ENCODE data around the gene POLR1C.
A peak's percentile ranks its signal among the peaks of the same experiment; 100 is the strongest.
"Not testable (repeated sequence)": the region's sequence is repeated elsewhere in the genome, so short reads cannot be mapped to it uniquely, and the experiment has no call there.

POLR1C gene

GRCh38 chr6:43516697-43517504 is at the start of gene POLR1C, which contains the start of gene YIPF3:
Gene POLR1C, plus strand, starts transcription at chr6:43517089. Its CDS starts 21 bp downstream, at chr6:43517110.
Gene YIPF3, minus strand, starts transcription at chr6:43516926. Its CDS starts 119 bp downstream, at chr6:43516807.
- DNase-seq: peak; percentile 95

DNA sequence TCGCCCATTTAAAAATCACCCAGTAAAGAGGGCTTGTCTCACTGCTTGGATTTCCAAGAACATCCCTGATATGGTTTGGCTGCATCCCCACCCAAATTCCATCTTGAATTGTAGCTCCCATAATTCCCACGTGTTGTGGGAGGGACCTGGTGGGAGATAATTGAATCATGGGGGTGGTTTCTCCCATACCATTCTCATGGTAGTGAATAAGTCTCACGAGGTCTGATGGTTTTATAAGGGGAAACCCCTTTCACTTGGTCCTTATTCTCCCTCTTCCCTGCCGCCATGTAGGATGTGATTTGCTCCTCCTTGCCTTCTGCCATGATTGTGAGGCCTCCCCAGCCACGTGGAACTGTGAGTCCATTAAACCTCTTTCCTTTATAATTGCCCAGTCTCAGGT is 49.6 kb upstream of the POLR1C start:
- DNase-seq: not testable (repeated sequence)

GRCh38 chr6:43467752-43468151 is 49.1 kb upstream of the POLR1C start:
- DNase-seq: no peak

DNA sequence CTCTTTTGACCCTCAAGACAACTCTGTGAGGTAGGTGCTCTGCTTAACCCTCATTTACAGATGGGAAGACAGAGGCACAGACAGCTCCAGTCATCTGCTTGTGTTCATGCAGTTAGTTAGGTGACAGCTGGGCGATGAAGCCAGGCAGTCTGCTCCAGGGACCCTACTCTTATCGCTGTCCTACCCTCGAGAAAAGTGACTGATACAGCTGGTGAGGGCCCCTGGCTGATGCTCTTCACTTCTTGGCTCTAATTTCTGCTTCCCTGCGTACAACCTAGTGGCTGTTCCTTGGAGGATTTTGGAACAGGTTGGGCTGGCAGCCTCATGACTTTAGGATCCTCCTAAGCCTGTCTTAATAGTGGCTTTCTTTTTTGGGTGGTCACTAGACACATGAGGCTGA is 48.6 kb upstream of the POLR1C start:
- DNase-seq: no peak

- no peak for DNase-seq
Observed at GRCh38 chr6:43468748-43469681, 47.9 kb upstream of the POLR1C start.

GRCh38 chr6:43469947-43470346 is 46.9 kb upstream of the POLR1C start:
- DNase-seq: no peak

GRCh38 chr6:43471399-43471798 is 45.5 kb upstream of the POLR1C start:
- no peak for DNase-seq

- DNase-seq: no peak
Observed at GRCh38 chr6:43472515-43472914, 44.4 kb upstream of the POLR1C start.

GRCh38 chr6:43475516-43475915 is 41.4 kb upstream of the POLR1C start:
- no peak for DNase-seq

- DNase-seq: no peak
Observed at GRCh38 chr6:43476746-43477145, 40.1 kb upstream of the POLR1C start.

DNA sequence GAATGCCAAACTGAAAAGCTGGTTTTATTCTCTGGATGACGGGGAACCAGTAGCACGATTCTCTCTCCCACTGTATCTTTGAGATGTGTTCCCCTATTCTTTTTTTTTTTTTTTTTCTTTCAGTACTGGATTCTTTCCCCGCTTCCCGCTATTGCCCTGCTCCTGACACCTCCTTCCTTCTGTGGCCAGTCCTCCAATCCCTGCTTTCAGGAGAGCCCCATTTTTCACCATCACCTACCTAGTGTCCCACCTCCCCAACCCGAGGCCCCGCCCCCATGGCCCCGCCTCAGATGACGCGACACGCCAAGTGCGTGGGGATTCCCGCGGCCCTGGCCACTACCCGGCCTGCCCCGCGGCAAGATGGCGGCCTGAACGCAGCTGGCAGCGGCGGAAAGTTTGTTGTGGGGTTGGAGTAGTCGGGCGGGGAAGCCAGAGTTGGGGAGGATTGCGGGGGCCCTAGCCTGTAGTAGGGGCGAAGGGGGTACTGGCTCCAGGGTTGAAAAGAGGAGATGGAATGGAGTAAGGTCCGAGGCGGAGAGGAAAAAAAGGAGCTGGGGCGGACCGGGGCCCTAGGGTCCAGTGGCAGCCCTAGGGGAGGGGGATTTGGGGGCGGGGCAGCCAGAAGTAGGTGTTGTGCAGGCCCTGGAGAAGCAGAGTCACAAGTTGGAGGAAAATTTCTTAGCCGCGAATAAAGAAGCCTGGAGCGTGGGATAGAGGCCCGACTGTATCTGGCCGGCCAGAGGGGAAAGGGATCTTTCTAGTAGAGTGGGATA is 39.5 kb upstream of the POLR1C start, which contains the start of gene TJAP1:
Gene TJAP1, plus strand, starts transcription at position 336 of the 773 bp plus-strand sequence. CDS start 21,432 bp downstream, outside the sequence.
- DNase-seq: peak; percentile 98

DNA sequence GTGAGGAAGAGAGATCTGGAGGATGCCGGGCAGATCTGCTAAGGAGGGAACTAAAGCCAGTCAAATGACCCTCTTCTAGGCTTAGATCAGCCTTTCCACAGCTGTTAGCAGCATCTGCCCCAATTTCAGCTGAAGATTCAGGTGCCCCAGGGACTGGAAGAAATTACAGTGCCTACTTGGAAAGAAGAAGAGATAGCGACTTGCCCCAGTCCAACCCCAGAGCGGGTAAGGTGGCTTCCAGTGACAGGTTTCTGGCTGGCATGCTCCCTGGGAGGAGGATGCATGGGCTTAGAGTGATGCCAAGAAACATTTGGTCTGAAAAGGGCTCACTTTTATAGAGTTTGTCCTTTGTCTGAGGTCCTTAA is 38.9 kb upstream of the POLR1C start:
- DNase-seq: no peak

GRCh38 chr6:43481075-43481474 is 35.8 kb upstream of the POLR1C start:
- no peak for DNase-seq

GRCh38 chr6:43481591-43482236 is 35.2 kb upstream of the POLR1C start:
- no peak for DNase-seq

DNA sequence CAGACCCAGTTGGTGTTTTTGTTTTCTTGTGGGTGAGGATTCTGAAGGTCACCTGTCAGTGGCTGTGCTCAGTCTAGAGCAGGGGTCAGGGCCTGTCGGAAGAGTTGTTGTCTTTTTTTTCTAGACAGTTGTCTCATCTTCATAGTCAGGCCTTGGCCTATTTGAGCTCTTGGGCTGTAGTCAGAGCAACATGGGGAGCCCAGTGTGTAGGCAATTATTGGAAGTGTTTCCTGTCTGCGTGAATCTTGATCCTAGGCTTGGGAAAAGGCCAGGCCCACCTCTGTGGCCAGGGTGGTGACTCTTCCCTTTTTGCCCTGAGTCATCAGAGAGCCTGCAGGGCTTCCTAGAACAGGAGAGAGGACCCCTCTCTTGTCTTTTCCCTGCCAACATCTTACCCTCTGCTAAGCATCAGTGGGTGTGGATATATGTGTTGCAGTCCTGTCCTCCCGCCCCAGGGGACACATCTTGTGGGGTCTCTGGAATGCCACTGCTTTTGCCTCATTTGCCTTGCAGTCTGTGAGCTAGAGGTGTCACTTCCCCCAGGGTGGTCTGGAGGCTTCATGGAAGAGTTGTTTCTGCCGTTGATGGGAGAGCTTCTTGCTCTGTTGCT is 28.1 kb upstream of the POLR1C start:
- DNase-seq: no peak

- no peak for DNase-seq
Observed at GRCh38 chr6:43489277-43490072, 27.4 kb upstream of the POLR1C start.

- no peak for DNase-seq
Observed at GRCh38 chr6:43490523-43490939, 26.4 kb upstream of the POLR1C start.

DNA sequence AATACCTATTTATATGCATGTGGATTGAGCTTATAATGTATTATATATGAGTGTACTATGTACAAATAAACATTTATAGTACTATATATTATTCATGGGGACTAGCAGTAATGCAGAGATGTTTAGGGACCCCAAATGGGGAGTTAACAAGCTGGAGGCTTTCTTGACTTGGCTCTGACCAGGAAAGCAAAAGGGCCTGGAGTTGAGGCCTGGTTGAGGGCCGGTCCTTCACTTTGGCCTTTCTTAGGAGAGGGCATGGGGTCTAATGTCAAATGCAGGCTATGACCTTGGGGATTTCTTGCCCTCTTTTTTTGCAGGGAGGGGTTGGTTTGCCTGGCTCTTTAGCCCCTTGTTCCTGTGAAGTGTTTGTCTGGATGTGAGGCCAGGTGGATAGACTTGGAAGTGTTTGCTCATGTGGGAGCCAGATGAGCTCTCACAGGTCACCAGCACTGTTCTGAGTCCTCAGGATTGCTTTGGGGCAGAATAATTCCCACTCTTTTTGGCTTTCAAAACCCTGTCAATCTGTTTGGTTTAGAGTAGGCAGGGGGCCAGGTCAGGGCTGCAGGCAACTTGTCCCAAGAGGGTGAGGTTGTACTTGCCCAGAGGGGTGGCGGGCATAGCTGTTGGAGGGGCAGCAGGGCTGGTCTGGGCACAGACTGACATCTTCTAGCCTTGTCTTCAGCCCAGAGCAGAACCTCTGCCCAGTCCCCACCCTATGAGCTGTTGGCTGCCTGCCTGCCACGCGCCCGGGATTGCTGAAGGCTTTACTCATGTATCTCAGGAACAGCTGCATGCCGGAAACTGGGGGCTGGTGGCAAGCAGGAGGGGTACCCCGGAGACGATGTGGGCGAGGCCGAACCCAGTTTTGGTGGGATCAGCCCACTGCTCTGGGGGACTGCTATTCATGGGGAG is 24.9 kb upstream of the POLR1C start:
- DNase-seq: no peak

- no peak for DNase-seq
Observed at GRCh38 chr6:43492673-43493072, 24.2 kb upstream of the POLR1C start.

DNA sequence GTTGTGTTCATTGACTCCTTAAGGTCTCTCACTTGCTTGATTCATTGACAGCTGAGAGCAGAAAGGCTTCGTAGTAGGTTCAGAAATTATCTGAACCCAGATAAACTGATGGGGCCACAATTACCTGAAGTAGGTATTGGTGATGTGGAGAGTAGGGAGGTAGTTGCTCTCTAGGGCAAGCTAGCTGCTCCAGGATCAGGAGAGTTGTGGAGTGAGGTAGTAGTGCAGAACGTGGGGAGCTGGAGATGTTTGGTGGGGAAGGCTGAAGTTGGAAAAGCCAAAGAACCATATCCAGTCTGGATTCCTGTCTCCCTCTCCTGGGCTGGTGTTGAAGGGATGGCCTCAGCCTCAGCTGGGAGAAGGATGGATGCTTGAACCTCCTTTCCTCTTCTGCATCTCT is 23.7 kb upstream of the POLR1C start:
- no peak for DNase-seq

Data from activated CD4-positive, CD25-positive, alpha-beta regulatory T cell treated with anti-CD3 and anti-CD28 coated beads, Interleukin-2, amount 50 U/mL, for 72 hours (primary cell).